ENCODE results near the gene EFEMP2.
"Not testable (repeated sequence)": the region's sequence is repeated elsewhere in the genome, so short reads cannot be mapped to it uniquely, and the experiment has no call there.

Gene EFEMP2

GRCh38 chr11:65896034-65896999, 23.7 kb upstream of the EFEMP2 start:
- H3K4me3 ChIP-seq (ENCODE audit: low read depth, low read length), result no peak overlapping the region
- no peak for TF ChIP-seq CTCF (IDR thresholded peaks at IDR 0.05; ENCODE audit: low read depth, low read length)
- DNase-seq (ENCODE audit: low read depth, low spot score), result no peak
- in situ Hi-C loops (cut with HindIII; ENCODE audit: low sequenced_read_pairs), result no loop called here

GRCh38 chr11:65895482-65895981, 22.9 kb upstream of the EFEMP2 start:
- H3K4me3 ChIP-seq (ENCODE audit: low read depth, low read length), result no peak overlapping the region
- in situ Hi-C loops (cut with HindIII; ENCODE audit: low sequenced_read_pairs), result no loop called here
- no peak for DNase-seq (ENCODE audit: low read depth, low spot score)
- no peak for TF ChIP-seq CTCF (IDR thresholded peaks at IDR 0.05; ENCODE audit: low read depth, low read length)

GRCh38 chr11:65894034-65894591, 21.5 kb upstream of the EFEMP2 start:
- in situ Hi-C loops (cut with HindIII; ENCODE audit: low sequenced_read_pairs), result no loop called here
- no peak for DNase-seq (ENCODE audit: low read depth, low spot score)
- no peak for TF ChIP-seq CTCF (IDR thresholded peaks at IDR 0.05; ENCODE audit: low read depth, low read length)
- no peak overlapping the region for H3K4me3 ChIP-seq (ENCODE audit: low read depth, low read length)

GRCh38 chr11:65892661-65893317, 20.2 kb upstream of the EFEMP2 start:
- no peak overlapping the region for H3K4me3 ChIP-seq (ENCODE audit: low read depth, low read length)
- TF ChIP-seq CTCF (IDR thresholded peaks at IDR 0.05; ENCODE audit: low read depth, low read length), result no peak
- in situ Hi-C loops (cut with HindIII; ENCODE audit: low sequenced_read_pairs), result no loop called here
- no peak for DNase-seq (ENCODE audit: low read depth, low spot score)

- H3K4me3 ChIP-seq (ENCODE audit: low read depth, low read length), result peak overlapping the region; percentile 59
- DNase-seq (ENCODE audit: low read depth, low spot score); in situ Hi-C loops (cut with HindIII; ENCODE audit: low sequenced_read_pairs): not testable (repeated sequence)
Measured at GRCh38 chr11:65892137-65892540, 19.5 kb upstream of the EFEMP2 start.

- H3K4me3 ChIP-seq (ENCODE audit: low read depth, low read length), result peak overlapping the region; percentile 59
- peak; percentile 37 for DNase-seq (ENCODE audit: low read depth, low spot score)
- in situ Hi-C loops (cut with HindIII; ENCODE audit: low sequenced_read_pairs), result no loop called here
- peak; percentile 37 for TF ChIP-seq CTCF (IDR thresholded peaks at IDR 0.05; ENCODE audit: low read depth, low read length)
Measured at GRCh38 chr11:65891219-65892136, 18.9 kb upstream of the EFEMP2 start.
